HEK293 (cell line): ENCODE data around the gene SLC35G6.
"Not testable (repeated sequence)": the region's sequence is repeated elsewhere in the genome, so short reads cannot be mapped to it uniquely, and the experiment has no call there.

Experiments used
- CTCF ChIA-PET: fragments of 350-600 bp; formaldehyde crosslinking; extraction: SDS; loops from one replicate; lab custom pipeline; 2021; ENCODE audit warnings: antibody characterized with exemption; lab: Yijun Ruan, JAX
- POLR2A ChIA-PET: fragments of 300-600 bp; formaldehyde crosslinking; extraction: SDS; loops from one replicate; lab custom pipeline; 2020; ENCODE audit warnings: antibody characterized with exemption, inconsistent platforms; lab: Yijun Ruan, JAX
- H3K27ac ChIP-seq: fragments of 200-500 bp; sonication (Bioruptor generic); 2 replicates; pipeline ENCODE4 v1.5.1; 2014; ENCODE audit warnings: low read depth, low read length, control low read depth, inconsistent platforms; ENCODE audit errors: extremely low read depth
- H3K36me3 ChIP-seq, 2 experiments: fragments of 200-500 bp in 1 of 2; sonication (Bioruptor generic) in 1 of 2; 1 replicate in 1 of 2; 2 replicates in 1 of 2; pipeline ENCODE4 v1.5.1; 2014 to 2017; ENCODE audit warnings: inconsistent platforms in 2 of 2, low read length in 2 of 2; ENCODE audit not compliant: control insufficient read depth in 2 of 2, insufficient read depth in 1 of 2
- H3K4me1 ChIP-seq: fragments of 200-500 bp; sonication (Bioruptor generic); 2 replicates; pipeline ENCODE4 v1.5.1; 2014; ENCODE audit warnings: mild to moderate bottlenecking, low read length, inconsistent platforms; ENCODE audit not compliant: control insufficient read depth, insufficient read depth
- H3K4me3 ChIP-seq: 2 replicates; pipeline ENCODE4 v1.5.1; 2011; ENCODE audit warnings: low read depth, mild to moderate bottlenecking, control low read depth, low read length, moderate library complexity
- H3K9me3 ChIP-seq: fragments of 200-500 bp; sonication (Bioruptor generic); 2 replicates; pipeline ENCODE4 v1.5.1; 2014; ENCODE audit warnings: low read depth, low read length, inconsistent platforms; ENCODE audit not compliant: control insufficient read depth, insufficient read depth
- CTCF ChIP-seq: fragments of 450-650 bp; formaldehyde crosslinking; IDR thresholded peaks from 2 replicates; pipeline ENCODE4 v1.5.1; 2016; ENCODE audit warnings: missing biosample characterization, missing genetic modification characterization
- HOXA7 ChIP-seq: sonication (generic); formaldehyde crosslinking; IDR thresholded peaks from 2 replicates; pipeline ENCODE4 v1.8.1; 2022; ENCODE audit warnings: missing genetic modification reagents, borderline replicate concordance
- INSM2 ChIP-seq: fragments of 450-650 bp; formaldehyde crosslinking; IDR thresholded peaks from 2 replicates; pipeline ENCODE4 v1.5.1; 2016; ENCODE audit warnings: missing biosample characterization, missing genetic modification characterization
- KLF10 ChIP-seq: fragments of 450-650 bp; IDR thresholded peaks from 2 replicates; pipeline ENCODE4 v1.5.1; 2018; ENCODE audit warnings: missing biosample characterization, mild to moderate bottlenecking, missing genetic modification characterization
- PRDM10 ChIP-seq: fragments of 450-650 bp; formaldehyde crosslinking; IDR thresholded peaks from 2 replicates; pipeline ENCODE4 v1.5.1; 2016; ENCODE audit warnings: missing biosample characterization, missing genetic modification characterization
- SCRT2 ChIP-seq: fragments of 450-650 bp; formaldehyde crosslinking; IDR thresholded peaks from 2 replicates; pipeline ENCODE4 v1.5.1; 2016; ENCODE audit warnings: missing biosample characterization, missing genetic modification characterization
- ZBTB17 ChIP-seq: fragments of 450-650 bp; formaldehyde crosslinking; IDR thresholded peaks from 2 replicates; pipeline ENCODE4 v1.5.1; 2016; ENCODE audit warnings: missing biosample characterization, missing genetic modification characterization
- ZBTB44 ChIP-seq: fragments of 450-650 bp; IDR thresholded peaks from 2 replicates; pipeline ENCODE4 v1.5.1; 2018; ENCODE audit warnings: missing biosample characterization, mild to moderate bottlenecking, missing genetic modification characterization
- ZBTB8A ChIP-seq: fragments of 450-650 bp; formaldehyde crosslinking; IDR thresholded peaks from 2 replicates; pipeline ENCODE4 v1.5.1; 2016; ENCODE audit warnings: missing biosample characterization, missing genetic modification characterization
- ZEB2 ChIP-seq: fragments of 450-650 bp; formaldehyde crosslinking; IDR thresholded peaks from 2 replicates; pipeline ENCODE4 v1.5.1; 2016; ENCODE audit warnings: missing biosample characterization, missing genetic modification characterization
- ZNF121 ChIP-seq: fragments of 450-650 bp; formaldehyde crosslinking; IDR thresholded peaks from 2 replicates; pipeline ENCODE4 v1.5.1; 2016; ENCODE audit warnings: missing biosample characterization, missing genetic modification characterization
- ZNF146 ChIP-seq: fragments of 450-650 bp; formaldehyde crosslinking; IDR thresholded peaks from 2 replicates; pipeline ENCODE4 v1.5.1; 2016; ENCODE audit warnings: missing biosample characterization, missing genetic modification characterization
- ZNF19 ChIP-seq: fragments of 450-650 bp; formaldehyde crosslinking; IDR thresholded peaks from 2 replicates; pipeline ENCODE4; 2016; ENCODE audit warnings: missing biosample characterization, missing genetic modification characterization, low read depth
- ZNF202 ChIP-seq: fragments of 450-650 bp; formaldehyde crosslinking; IDR thresholded peaks from 2 replicates; pipeline ENCODE4 v1.5.1; 2016; ENCODE audit warnings: missing biosample characterization, missing genetic modification characterization, borderline replicate concordance
- ZNF23 ChIP-seq: fragments of 450-650 bp; formaldehyde crosslinking; IDR thresholded peaks from 2 replicates; pipeline ENCODE4 v1.5.1; 2016; ENCODE audit warnings: missing biosample characterization, missing genetic modification characterization, borderline replicate concordance
- ZNF266 ChIP-seq: fragments of 450-650 bp; formaldehyde crosslinking; IDR thresholded peaks from 2 replicates; pipeline ENCODE4 v1.5.1; 2016; ENCODE audit warnings: missing biosample characterization, missing genetic modification characterization, low read depth
- ZNF341 ChIP-seq: fragments of 450-650 bp; formaldehyde crosslinking; IDR thresholded peaks from 2 replicates; pipeline ENCODE4; 2016; ENCODE audit warnings: low read depth, missing biosample characterization, missing genetic modification characterization
- ZNF555 ChIP-seq: fragments of 450-650 bp; formaldehyde crosslinking; conservative IDR thresholded peaks from 2 replicates; pipeline ENCODE4 v1.5.1; 2017; ENCODE audit warnings: missing biosample characterization, mild to moderate bottlenecking, missing genetic modification characterization, inconsistent platforms
- ZNF76 ChIP-seq: fragments of 450-650 bp; formaldehyde crosslinking; IDR thresholded peaks from 2 replicates; pipeline ENCODE4; 2016; ENCODE audit warnings: low read depth, missing biosample characterization, missing genetic modification characterization, borderline replicate concordance
- ZSCAN23 ChIP-seq: fragments of 450-650 bp; formaldehyde crosslinking; IDR thresholded peaks from 2 replicates; pipeline ENCODE4 v1.5.1; 2016; ENCODE audit warnings: missing biosample characterization, missing genetic modification characterization

Gene SLC35G6

GRCh38 chr17:7481275-7481674 is at the start of gene SLC35G6:
Gene SLC35G6 (plus strand): TSS chr17:7481446. CDS start chr17:7481517, 71 bp downstream.
- H3K36me3 ChIP-seq, H3K4me3 ChIP-seq, H3K9me3 ChIP-seq: not testable (repeated sequence)
- CTCF ChIA-PET = interaction anchor here (0.7 to 1.1 kb wide), 3 partner anchors 44 to 125 kb away, joined by 3 to 5 read pairs (median 4); partner anchors contain the start of gene TMEM102
- H3K4me1 ChIP-seq = peaks cover 22% of the 10 kb centered on the region
- H3K27ac ChIP-seq = peak within 1 kb of the TSS; percentile 97
- POLR2A ChIA-PET = interaction anchor here (3.9 kb wide), 1 partner anchor 78 kb away, joined by 27 read pairs; the partner anchor contains the start of gene TMEM256
- TF ChIP-seq ZBTB17 (tag by site-specific recombination) = peak; percentile 41

GRCh38 chr17:7432296-7432695 is 49.0 kb upstream of the SLC35G6 start:
- Histone ChIP-seq H3K4me3 (no peak overlapping the region), H3K4me1 (peaks cover 9% of the 10 kb centered on the region), H3K27ac (no peak overlapping the region), H3K36me3 (no peaks in the 10 kb centered on the region), H3K9me3 (no peaks in the 10 kb centered on the region)
- POLR2A ChIA-PET = interaction anchor here (0.9 to 1.0 kb wide), 2 partner anchors 12 to 28 kb away, joined by 3 read pairs; partner anchors contain the start of genes CHRNB1 and TMEM256
- TF ChIP-seq ZNF146 (no peak), ZNF23 (tag by site-specific recombination) (no peak), ZNF266 (tag by site-specific recombination) (no peak), INSM2 (tag by site-specific recombination) (no peak), ZNF555 (no peak), ZNF341 (no peak)
- TF ChIP-seq, all 188 proteins: peak for 0
- CTCF ChIA-PET = interaction anchor here (0.8 to 1.1 kb wide), 2 partner anchors 30 to 76 kb away, joined by 3 to 6 read pairs; no protein-coding TSS in a partner anchor

- POLR2A ChIA-PET = interaction anchor here (0.6 to 3.5 kb wide), 19 partner anchors 8 to 251 kb away, joined by 3 to 45 read pairs (median 4); partner anchors contain the start of genes CHRNB1, GABARAP, MPDU1 and NEURL4
- CTCF ChIA-PET = interaction anchor here (0.6 to 3.9 kb wide), 25 partner anchors 8 to 155 kb away, joined by 3 to 37 read pairs (median 4); partner anchors contain the start of genes CHRNB1, NEURL4, PLSCR3 and SLC2A4
- H3K27ac ChIP-seq = peak overlapping the region; percentile 19; the same call in 1 of the 2 replicates
- H3K9me3 ChIP-seq = no peaks in the 10 kb centered on the region
- peaks cover 18% of the 10 kb centered on the region for H3K4me1 ChIP-seq
- no peaks in the 10 kb centered on the region for H3K36me3 ChIP-seq
- H3K4me3 ChIP-seq = peak overlapping the region; percentile 50
- TF ChIP-seq ZNF19 (tag by site-specific recombination) = no peak
- TF ChIP-seq KLF10 (tag by site-specific recombination) = no peak; the same call in 1 of the 2 replicates
- TF ChIP-seq SCRT2 (tag by site-specific recombination) = peak; percentile 73
- TF ChIP-seq ZSCAN23 (tag by site-specific recombination) = no peak
- no peak for TF ChIP-seq ZNF121 (tag by site-specific recombination)
- TF ChIP-seq ZNF202 (tag by site-specific recombination) = no peak
- 0 out of 2 replicates have a peak, but pooled peaks have one; percentile 15 for TF ChIP-seq ZBTB17 (tag by site-specific recombination)
- no peak for TF ChIP-seq ZBTB44 (tag by site-specific recombination)
- no peak for TF ChIP-seq ZNF76 (tag by site-specific recombination)
- TF ChIP-seq HOXA7 (CRISPR knock-in tag) = no peak
- 0 out of 2 replicates have a peak, but pooled peaks have one; percentile 33 for TF ChIP-seq ZEB2 (tag by site-specific recombination)
- 0 out of 2 replicates have a peak, but pooled peaks have one; percentile 19 for TF ChIP-seq ZBTB8A (tag by site-specific recombination)
- no peak for TF ChIP-seq ZNF146
- peak; percentile 67 for TF ChIP-seq CTCF (tag by site-specific recombination)
- TF ChIP-seq PRDM10 (tag by site-specific recombination) = peak; percentile 91
These were observed 45.3 kb upstream of the SLC35G6 start for GRCh38 chr17:7435676-7436555.
